Kidney epithelial cell (primary cell): ENCODE measurements around the gene LRFN4. TPM values are rescaled to one million over a fixed set of nuclear protein-coding genes. Genes with fewer than 3 reads are reported as not detected.

ENCODE experiments used
- DNase-seq: peaks from one replicate; pipeline ENCODE4 v3.0.0-alpha.2; 2010; ENCODE audit warnings: low read depth
- H3K27me3 ChIP-seq: 2 replicates; pipeline ENCODE4 v1.6.0; 2011; ENCODE audit warnings: low read length; ENCODE audit not compliant: control insufficient read depth, insufficient read depth
- H3K36me3 ChIP-seq: 2 replicates; pipeline ENCODE4 v1.5.1; 2011; ENCODE audit warnings: low read length; ENCODE audit not compliant: control insufficient read depth, insufficient read depth
- H3K4me3 ChIP-seq: 2 replicates; pipeline ENCODE4 v1.5.1; 2011; ENCODE audit warnings: low read depth, mild to moderate bottlenecking, control low read depth, low read length
- CTCF ChIP-seq: IDR thresholded peaks from 2 replicates; pipeline ENCODE4 v1.5.1; 2011; ENCODE audit warnings: mild to moderate bottlenecking, moderate library complexity, low read length, control low read depth, inconsistent platforms; ENCODE audit not compliant: insufficient read depth, poor library complexity, severe bottlenecking
- total RNA-seq: library from RNA; depleted of rRNA; stranded (reverse); fragments of >200 nt; gene quantifications from 2 replicates; pipeline ENCODE4 v1.2.3, GENCODE V29; 2015

Gene LRFN4
- total RNA-seq, 1 donor from 2014 or later: 53.5 TPM

- no peak overlapping the region for H3K4me3 ChIP-seq
- no peak for TF ChIP-seq CTCF
- peaks cover 7% of the 10 kb centered on the region for H3K27me3 ChIP-seq
- no peaks in the 10 kb centered on the region for H3K36me3 ChIP-seq
- DNase-seq: no peak
Observed at GRCh38 chr11:66877588-66878385, 20.9 kb downstream of the LRFN4 start.

- no peaks in the 10 kb centered on the region for H3K36me3 ChIP-seq
- H3K4me3 ChIP-seq: no peak overlapping the region
- peaks cover 7% of the 10 kb centered on the region for H3K27me3 ChIP-seq
- no peak for DNase-seq
- no peak for TF ChIP-seq CTCF
Observed at GRCh38 chr11:66878474-66878873, 21.6 kb downstream of the LRFN4 start.

- Histone ChIP-seq H3K36me3 (no peaks in the 10 kb centered on the region), H3K4me3 (no peak overlapping the region), H3K27me3 (peaks cover 7% of the 10 kb centered on the region)
- no peak for DNase-seq
- TF ChIP-seq CTCF: no peak
Observed at GRCh38 chr11:66879000-66879399, 22.1 kb downstream of the LRFN4 start.

- Histone ChIP-seq H3K36me3 (no peaks in the 10 kb centered on the region), H3K27me3 (peaks cover 7% of the 10 kb centered on the region), H3K4me3 (no peak overlapping the region)
- TF ChIP-seq CTCF: no peak
- DNase-seq: no peak
Observed at GRCh38 chr11:66879583-66879982, 22.7 kb downstream of the LRFN4 start.

- H3K36me3 ChIP-seq: no peaks in the 10 kb centered on the region
- no peak overlapping the region for H3K4me3 ChIP-seq
- no peak for TF ChIP-seq CTCF
- DNase-seq: no peak
- peaks cover 7% of the 10 kb centered on the region for H3K27me3 ChIP-seq
Observed at GRCh38 chr11:66879999-66880398, 23.1 kb downstream of the LRFN4 start.
